ENCODE measurements around the gene MRPL17.

MRPL17 gene

GRCh38 chr11:6630632-6631291 is 52.4 kb downstream of the MRPL17 start:
- no peak for DNase-seq
